ENCODE results near the gene COL4A1.

DNA sequence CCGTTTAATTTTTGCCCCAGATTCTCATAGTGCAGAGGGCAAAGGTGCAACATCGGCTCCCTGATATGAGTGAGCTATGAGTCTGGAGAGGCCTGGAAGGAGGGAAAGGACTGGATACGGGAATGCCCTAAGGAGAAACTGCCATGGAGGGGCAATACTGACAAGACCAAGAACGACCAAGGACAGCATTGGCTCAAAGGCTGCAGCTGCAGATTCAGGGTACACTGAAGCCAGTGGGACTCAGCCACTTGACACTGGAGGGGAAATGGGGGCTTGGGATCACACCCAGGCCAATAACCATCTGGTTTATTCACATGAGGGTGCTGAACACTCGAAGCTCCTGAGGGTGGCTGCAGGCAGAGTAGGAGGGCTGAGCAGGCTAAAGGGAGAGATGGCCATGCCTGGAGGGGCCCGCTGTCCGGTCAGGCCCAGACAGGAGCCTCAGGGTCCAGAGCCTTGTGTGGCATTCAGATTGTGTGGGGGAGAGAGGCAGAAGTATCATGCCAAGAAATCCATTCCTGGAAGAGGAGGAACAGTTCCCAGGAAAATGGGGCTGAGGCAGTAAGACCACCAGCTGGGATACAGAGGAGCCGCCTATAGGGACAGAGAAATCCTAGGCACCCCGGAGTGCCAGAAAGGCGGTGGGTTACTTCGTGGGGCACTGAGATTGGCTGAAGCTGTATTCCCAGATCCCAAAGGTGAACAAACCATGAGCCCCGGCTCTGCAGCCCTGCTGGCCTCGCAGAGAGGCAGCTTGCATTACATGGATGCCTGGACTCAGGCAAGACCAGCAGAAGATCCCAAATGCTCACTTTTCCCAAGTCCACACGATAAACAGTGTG lies 20.7 kb downstream of the COL4A1 start:
- no peak for TF ChIP-seq SIN3A (IDR thresholded peaks at IDR 0.05; ENCODE audit: borderline replicate concordance, insufficient read depth, low read length)
- TF ChIP-seq TAF1 (IDR thresholded peaks at IDR 0.05; ENCODE audit: borderline replicate concordance, insufficient read depth, low read length) = no peak
- TF ChIP-seq POLR2AphosphoS5 (IDR thresholded peaks at IDR 0.05; ENCODE audit: low read depth, low read length) = no peak
